Common myeloid progenitor, CD34-positive (primary cell): ENCODE measurements around the gene CLIC1.

Experiments used
- CTCF ChIA-PET: fragments of 350-600 bp; sonication (Branson Sonifier 250); formaldehyde crosslinking; loops from one replicate; lab custom pipeline; 2021; ENCODE audit warnings: antibody characterized with exemption; lab: Charles Lee
- POLR2A ChIA-PET: fragments of 350-600 bp; sonication (Branson Sonifier 250); formaldehyde crosslinking; loops from one replicate; lab custom pipeline; 2021; ENCODE audit warnings: antibody characterized with exemption; lab: Charles Lee
- DNase-seq, 3 donors: peaks; one replicate each; pipeline versions ENCODE4 v3.0.0 to v3.0.0-alpha.2; 2013
- H3K27ac ChIP-seq, 2 experiments: 1 replicate in 1 of 2; 2 replicates in 1 of 2; pipeline ENCODE4 v1.7.0; 2013; ENCODE audit warnings: inconsistent platforms in 2 of 2, low read length in 2 of 2, mild to moderate bottlenecking in 2 of 2, low read depth in 1 of 2, moderate library complexity in 1 of 2; ENCODE audit not compliant: severe bottlenecking in 2 of 2, insufficient read depth in 1 of 2, poor library complexity in 1 of 2
- H3K27me3 ChIP-seq, 5 experiments: replicated peaks in 2 of 5; 1 replicate in 3 of 5; 2 replicates in 2 of 5; pipeline versions ENCODE4 v1.6.1 to v1.7.0; 2013; ENCODE audit warnings: low read length in 4 of 5, mild to moderate bottlenecking in 2 of 5, moderate library complexity in 2 of 5, inconsistent platforms in 1 of 5; ENCODE audit not compliant: insufficient read depth in 5 of 5, control insufficient read depth in 4 of 5
- H3K36me3 ChIP-seq, 4 experiments: 1 replicate in 2 of 4; 2 replicates in 2 of 4; pipeline versions ENCODE4 v1.6.1 to v1.7.0; 2013; ENCODE audit warnings: low read length in 3 of 4, control low read depth in 1 of 4, mild to moderate bottlenecking in 1 of 4; ENCODE audit not compliant: control insufficient read depth in 4 of 4, insufficient read depth in 4 of 4
- H3K4me1 ChIP-seq, 4 experiments: 1 replicate in 3 of 4; 2 replicates in 1 of 4; pipeline versions ENCODE4 v1.6.1 to v1.7.1; 2013; ENCODE audit warnings: low read length in 3 of 4, mild to moderate bottlenecking in 3 of 4, control low read depth in 1 of 4, inconsistent platforms in 1 of 4, moderate library complexity in 1 of 4; ENCODE audit not compliant: control insufficient read depth in 4 of 4, insufficient read depth in 4 of 4; ENCODE audit errors: control extremely low read depth in 1 of 4
- H3K4me3 ChIP-seq, 7 experiments: 1 replicate in 4 of 7; 2 replicates in 3 of 7; pipeline versions ENCODE4 v1.5.1 to v1.7.0; 2013; ENCODE audit warnings: mild to moderate bottlenecking in 7 of 7, low read length in 6 of 7, moderate library complexity in 6 of 7, inconsistent platforms in 2 of 7, low read depth in 2 of 7, control low read depth in 1 of 7; ENCODE audit not compliant: insufficient read depth in 4 of 7, control insufficient read depth in 1 of 7; ENCODE audit errors: extremely low read depth in 1 of 7
- H3K9me3 ChIP-seq, 5 experiments: 1 replicate in 4 of 5; 2 replicates in 1 of 5; pipeline versions ENCODE4 v1.6.1 to v1.7.1; 2013; ENCODE audit warnings: low read length in 4 of 5, mild to moderate bottlenecking in 2 of 5, inconsistent platforms in 1 of 5, low read depth in 1 of 5, moderate library complexity in 1 of 5; ENCODE audit not compliant: control insufficient read depth in 4 of 5, insufficient read depth in 2 of 5; ENCODE audit errors: control extremely low read depth in 1 of 5
- whole genome bisulfite sequencing: methylation state at CpG from one replicate; pipeline ENCODE4 v1.1.5; 2013; ENCODE audit not compliant: insufficient coverage; 5-methylcytosine and 5-hydroxymethylcytosine counted together

Gene CLIC1

DNA sequence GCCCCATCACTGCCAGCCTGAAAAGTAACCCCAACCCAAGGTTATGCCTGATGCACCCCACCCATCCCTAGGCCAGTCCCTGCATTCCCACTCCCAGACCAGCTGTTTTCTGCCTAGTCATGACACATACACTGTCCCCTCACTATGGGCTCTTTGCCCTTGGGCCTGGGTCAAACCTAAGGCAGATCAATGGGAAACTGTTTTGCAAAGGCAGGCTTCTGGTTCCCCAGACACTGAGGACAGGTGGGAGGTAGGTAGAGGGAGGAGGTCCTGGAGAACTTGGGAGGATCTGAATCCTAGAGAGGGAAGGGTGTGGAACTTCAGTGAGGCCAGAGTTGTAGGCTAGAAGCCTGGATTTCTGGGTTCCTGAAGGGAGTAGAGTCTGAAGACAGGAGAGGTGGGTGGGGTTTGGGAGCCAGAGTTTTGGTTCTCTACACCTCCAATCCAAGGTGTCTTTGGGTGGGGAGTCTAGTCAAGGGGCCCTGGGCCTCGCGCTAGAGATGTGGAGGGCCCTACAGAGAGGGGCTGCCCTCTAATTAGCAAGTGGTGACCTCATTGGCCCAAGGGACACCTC lies 2.0 kb downstream of the CLIC1 start:
- DNase-seq, result no peak
- WGBS, result no CpG with 5 or more reads among the region's 2 CpGs
- Histone ChIP-seq H3K27ac (peak overlapping the region; percentile 99), H3K4me1 (peaks cover 17 to 71% (median 61%) of the 10 kb centered on the region in 4 experiments), H3K9me3 (no peaks in the 10 kb centered on the region), H3K4me3 (peak overlapping the region; percentile 80 to 100 (median 96)), H3K36me3 (peaks cover 11 to 39% (median 28%) of the 10 kb centered on the region in 4 experiments), H3K27me3 (no peaks in the 10 kb centered on the region)
- ChIA-PET CTCF (interaction anchor here (0.9 to 19.7 kb wide), 4 partner anchors 20 to 84 kb away, joined by 3 to 268 read pairs (median 6); partner anchors contain the start of gene SAPCD1), POLR2A (interaction anchor here (1.3 to 2.2 kb wide), 2 partner anchors 72 to 128 kb away, joined by 4 to 7 read pairs; partner anchors contain the start of genes LSM2 and NEU1)

DNA sequence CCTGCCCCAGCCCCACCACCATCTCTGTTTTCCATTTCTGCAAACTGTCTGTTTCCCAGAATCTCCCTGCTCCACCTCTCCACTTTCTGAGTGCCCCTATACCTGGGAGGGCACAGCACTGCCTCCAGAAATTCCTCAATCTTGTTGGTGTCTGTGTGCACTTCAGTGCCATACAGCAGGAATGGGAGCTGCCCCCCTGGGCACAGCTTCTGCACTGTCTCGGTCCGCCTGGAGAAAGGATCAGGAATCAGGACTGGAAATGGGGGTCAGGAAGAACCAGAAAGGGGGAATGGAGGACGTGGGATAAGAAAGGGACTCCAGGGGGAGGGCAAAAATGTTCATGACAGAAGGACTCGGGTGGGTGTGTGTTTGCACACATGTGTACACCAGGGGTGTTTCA lies 2.6 kb downstream of the CLIC1 start:
- no peaks in the 10 kb centered on the region for H3K9me3 ChIP-seq
- H3K27ac ChIP-seq, result peak overlapping the region; percentile 99
- 94% methylated on average over 4 of the region's 4 CpGs for WGBS
- H3K4me3 ChIP-seq, result peak overlapping the region in 6 of 7 experiments; percentile 26 to 100 (median 96)
- H3K27me3 ChIP-seq, result no peaks in the 10 kb centered on the region
- ChIA-PET CTCF (interaction anchor here (0.9 to 19.7 kb wide), 4 partner anchors 10 to 84 kb away, joined by 3 to 268 read pairs (median 6); partner anchors contain the start of gene SAPCD1), POLR2A (interaction anchor here (0.6 kb wide), 1 partner anchor 536 kb away, joined by 3 read pairs; no protein-coding TSS in a partner anchor)
- H3K36me3 ChIP-seq, result peaks cover 11 to 39% (median 28%) of the 10 kb centered on the region in 4 experiments
- peaks cover 12 to 72% (median 60%) of the 10 kb centered on the region in 4 experiments for H3K4me1 ChIP-seq
- no peak for DNase-seq

DNA sequence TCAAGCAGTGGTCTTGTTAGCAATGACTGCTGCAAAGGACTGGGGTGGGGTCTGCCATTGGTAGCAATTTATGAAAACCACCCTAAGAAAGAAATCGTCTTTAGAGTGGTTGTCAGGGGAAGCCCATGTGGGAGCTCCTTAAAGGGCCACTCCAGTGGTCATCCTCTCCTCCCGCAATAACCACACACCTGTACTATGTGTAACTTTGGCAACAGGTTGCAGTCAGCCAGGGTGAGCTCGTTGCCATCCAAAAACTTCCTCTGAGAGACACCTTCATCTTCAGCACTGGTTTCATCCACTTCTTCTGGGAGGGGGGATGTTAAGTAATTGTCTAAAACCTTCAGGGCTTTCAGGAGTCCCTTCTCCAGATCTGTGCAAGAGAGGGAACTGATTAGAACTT lies 4.3 kb downstream of the CLIC1 start:
- H3K27me3 ChIP-seq, result no peaks in the 10 kb centered on the region
- H3K4me3 ChIP-seq, result no peak overlapping the region
- no peak for DNase-seq
- H3K27ac ChIP-seq, result no peak overlapping the region
- H3K36me3 ChIP-seq, result peaks cover 11 to 41% (median 32%) of the 10 kb centered on the region in 4 experiments
- POLR2A ChIA-PET, result interaction anchor here (1.1 kb wide), 1 partner anchor 8 kb away, joined by 4 read pairs; the partner anchor contains the start of gene MSH5
- H3K4me1 ChIP-seq, result peaks cover 10 to 72% (median 61%) of the 10 kb centered on the region in 4 experiments
- no peaks in the 10 kb centered on the region for H3K9me3 ChIP-seq
- CTCF ChIA-PET, result interaction anchor here (0.6 to 19.7 kb wide), 7 partner anchors 9 to 94 kb away, joined by 3 to 268 read pairs (median 3); partner anchors contain the start of genes LY6G5C and SAPCD1
- 80% methylated on average over 1 of the region's 3 CpGs for WGBS

DNA sequence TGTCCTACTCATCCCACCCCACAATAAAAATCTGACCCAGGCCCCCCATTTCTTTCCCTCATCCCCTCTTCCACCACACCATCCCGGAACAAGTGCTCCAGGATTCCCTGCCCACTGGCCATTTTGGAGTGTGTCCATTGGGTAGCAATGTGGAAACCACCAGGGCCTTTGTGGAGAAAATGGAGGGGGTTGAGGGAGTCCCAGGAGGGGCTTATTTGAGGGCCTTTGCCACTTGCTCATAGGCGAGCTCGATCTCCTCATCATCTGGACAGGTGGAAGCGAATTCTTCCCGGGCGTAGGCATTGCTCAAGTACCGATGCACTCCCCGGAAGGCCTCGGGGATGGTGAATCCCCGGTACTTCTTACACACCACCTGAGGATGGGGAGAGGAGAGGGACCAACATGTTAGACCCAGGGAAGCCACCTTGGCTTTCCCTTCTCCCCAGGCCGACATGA lies 5.7 kb downstream of the CLIC1 start:
- Histone ChIP-seq H3K4me1 (peaks cover 20 to 78% (median 66%) of the 10 kb centered on the region in 4 experiments), H3K27ac (peak overlapping the region in 1 of 2 experiments; percentile 60), H3K27me3 (no peaks in the 10 kb centered on the region), H3K36me3 (peaks cover 11 to 54% (median 38%) of the 10 kb centered on the region in 4 experiments), H3K9me3 (no peaks in the 10 kb centered on the region), H3K4me3 (peak overlapping the region in 4 of 7 experiments; percentile 81 to 96 (median 94))
- POLR2A ChIA-PET, result interaction anchor here (0.7 to 2.2 kb wide), 8 partner anchors 9 to 133 kb away, joined by 5 to 53 read pairs (median 10); partner anchors contain the start of genes HSPA1B, LSM2 and MSH5
- CTCF ChIA-PET, result interaction anchor here (0.7 to 19.7 kb wide), 18 partner anchors 8 to 184 kb away, joined by 3 to 268 read pairs (median 4); partner anchors contain the start of genes ATP6V1G2, CLIC1, HSPA1A and HSPA1B
- DNase-seq, result peak in 1 of 3 donors; percentile 28
- 86% methylated on average over 7 of the region's 11 CpGs for WGBS

DNA sequence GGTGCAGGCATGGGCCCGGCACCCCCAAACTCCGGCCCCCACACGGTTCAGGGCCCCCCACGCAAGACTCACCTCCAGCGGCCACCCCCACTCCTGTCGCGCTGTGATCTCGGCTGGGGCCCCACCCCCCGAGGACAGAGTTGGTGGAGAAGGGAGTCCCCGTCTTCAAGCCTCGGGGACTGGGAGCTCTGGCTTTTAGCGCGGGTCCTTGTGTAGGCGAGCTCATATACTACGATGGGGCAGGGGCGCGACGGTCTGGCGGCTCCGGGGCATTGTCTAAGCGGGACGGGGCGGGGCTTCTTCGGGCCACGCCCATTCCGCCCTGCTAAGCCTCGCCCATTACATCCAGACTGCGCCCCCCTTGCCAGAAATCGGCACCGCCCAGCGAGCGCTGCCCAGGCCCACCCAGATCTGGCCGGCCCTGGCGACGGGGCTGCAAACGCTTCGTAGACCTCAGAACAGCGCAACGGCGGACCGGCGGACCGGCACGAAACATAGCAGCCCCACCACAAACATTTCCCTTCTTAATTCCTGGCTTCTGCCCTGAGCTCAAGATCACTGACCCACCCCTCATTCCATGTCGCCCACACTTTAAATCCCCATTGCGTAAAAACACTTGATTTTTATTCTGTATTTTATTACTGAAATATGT lies 6.2 kb downstream of the CLIC1 start:
- peak; percentile 89 to 95 (median 94) for DNase-seq
- peaks cover 20 to 78% (median 67%) of the 10 kb centered on the region in 4 experiments for H3K4me1 ChIP-seq
- POLR2A ChIA-PET, result interaction anchor here (0.7 to 2.2 kb wide), 10 partner anchors 9 to 133 kb away, joined by 3 to 53 read pairs (median 9); partner anchors contain the start of genes GPANK1, HSPA1B, LSM2 and LY6G6C
- H3K27ac ChIP-seq, result peak overlapping the region; percentile 62 to 88
- no peaks in the 10 kb centered on the region for H3K9me3 ChIP-seq
- H3K27me3 ChIP-seq, result no peaks in the 10 kb centered on the region
- H3K36me3 ChIP-seq, result peaks cover 11 to 56% (median 39%) of the 10 kb centered on the region in 4 experiments
- CTCF ChIA-PET, result interaction anchor here (0.7 to 19.7 kb wide), 21 partner anchors 9 to 184 kb away, joined by 3 to 268 read pairs (median 4); partner anchors contain the start of genes ATP6V1G2, C6orf47, CLIC1 and HSPA1A
- peak overlapping the region; percentile 81 to 100 (median 95) for H3K4me3 ChIP-seq
- WGBS, result under 1% methylated on average over 42 of the region's 46 CpGs

DNA sequence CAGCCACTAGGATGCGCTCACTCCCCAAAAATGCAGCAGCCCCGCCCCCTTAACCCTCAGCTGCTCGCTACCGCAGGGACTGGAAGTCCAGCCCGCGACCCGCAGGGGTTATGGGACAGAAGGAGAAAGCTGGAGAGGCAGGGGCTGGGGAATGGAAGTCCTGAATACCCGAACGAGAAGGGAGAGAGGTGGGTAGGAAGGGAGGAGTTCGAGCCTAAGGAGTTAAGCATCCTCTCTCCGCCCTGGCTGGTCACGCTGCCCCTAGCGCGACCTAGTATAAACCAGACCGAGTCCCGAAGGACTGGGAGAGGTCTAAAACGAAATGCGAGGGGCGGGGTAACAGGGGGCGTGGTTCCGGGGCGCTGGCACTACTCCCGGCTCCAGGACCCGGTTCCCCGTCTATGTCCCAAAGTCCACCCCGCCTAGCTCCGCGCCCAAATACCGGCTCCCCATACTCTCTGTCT lies 6.8 kb downstream of the CLIC1 start:
- Histone ChIP-seq H3K36me3 (peaks cover 11 to 60% (median 40%) of the 10 kb centered on the region in 4 experiments), H3K27ac (peak overlapping the region; percentile 62 to 88), H3K9me3 (no peaks in the 10 kb centered on the region), H3K27me3 (no peaks in the 10 kb centered on the region), H3K4me3 (peak overlapping the region; percentile 81 to 100 (median 95)), H3K4me1 (peaks cover 20 to 78% (median 67%) of the 10 kb centered on the region in 4 experiments)
- POLR2A ChIA-PET, result interaction anchor here (0.7 to 2.2 kb wide), 10 partner anchors 8 to 101 kb away, joined by 3 to 53 read pairs (median 9); partner anchors contain the start of genes GPANK1, HSPA1B, LSM2 and LY6G6C
- CTCF ChIA-PET, result interaction anchor here (0.9 to 19.7 kb wide), 18 partner anchors 9 to 183 kb away, joined by 3 to 268 read pairs (median 4); partner anchors contain the start of genes ATP6V1G2, C6orf47, CLIC1 and HSPA1A
- DNase-seq, result peak; percentile 88 to 91 (median 91)
- 0% methylated on average over 16 of the region's 29 CpGs for WGBS
